Peyer's patch (tissue), 4 donors: ENCODE measurements around the gene RRBP1. TPM values are rescaled to one million over a fixed set of nuclear protein-coding genes. Genes with fewer than 3 reads are reported as not detected.

ENCODE experiments used
- DNase-seq, 3 donors: peaks; one replicate each; pipeline ENCODE4 v3.0.0-alpha.2; 2017 to 2019
- H3K27ac ChIP-seq, 4 donors: fragments of 200-600 bp; sonication (generic); one replicate each; pipeline ENCODE4 v1.5.1; 2016 to 2019
- H3K27me3 ChIP-seq, 2 donors: fragments of 200-600 bp; sonication (generic); one replicate each; pipeline ENCODE4 v1.5.1; 2019
- H3K36me3 ChIP-seq, 3 donors: fragments of 200-600 bp; sonication (generic); one replicate each; pipeline ENCODE4 v1.5.1; 2016 to 2019
- H3K4me1 ChIP-seq, 4 donors: fragments of 200-600 bp; sonication (generic); one replicate each; pipeline ENCODE4 v1.5.1; 2016 to 2019
- H3K4me3 ChIP-seq, 4 donors: fragments of 200-600 bp; sonication (generic); 1 replicate in 3 of 4; 2 replicates in 1 of 4; pipeline ENCODE4 v1.5.1; 2016 to 2019; ENCODE audit warnings: mild to moderate bottlenecking in 1 of 4
- H3K9me3 ChIP-seq, 4 donors: fragments of 200-600 bp; sonication (generic); one replicate each; pipeline ENCODE4 v1.5.1; 2016 to 2019; ENCODE audit warnings: mild to moderate bottlenecking in 1 of 4
- POLR2A ChIP-seq, 2 donors: fragments of 450-650 bp; IDR thresholded peaks; one replicate each; pipeline ENCODE4 v1.5.1; 2017; ENCODE audit warnings: antibody characterized with exemption in 2 of 2, mild to moderate bottlenecking in 2 of 2, moderate library complexity in 2 of 2
- total RNA-seq, 4 donors: library from RNA; depleted of rRNA; stranded (reverse); fragments of >200 nt; gene quantifications; one replicate each; pipeline ENCODE4 v1.1.0, GENCODE V29; 2016
- TF ChIP-seq, protein P1 (sequence below), 6 experiments: fragments of 450-650 bp in 4 of 6; fragments of 200-600 bp in 2 of 6; sonication (generic) in 1 of 6; IDR thresholded peaks; one replicate each; pipeline ENCODE4 v1.5.1; 2017 to 2019; ENCODE audit warnings: antibody characterized with exemption in 6 of 6, mild to moderate bottlenecking in 3 of 6, moderate library complexity in 1 of 6

Gene RRBP1
- total RNA-seq, 4 donors from 2014 or later: 169 to 328 (median 249) TPM

DNA sequence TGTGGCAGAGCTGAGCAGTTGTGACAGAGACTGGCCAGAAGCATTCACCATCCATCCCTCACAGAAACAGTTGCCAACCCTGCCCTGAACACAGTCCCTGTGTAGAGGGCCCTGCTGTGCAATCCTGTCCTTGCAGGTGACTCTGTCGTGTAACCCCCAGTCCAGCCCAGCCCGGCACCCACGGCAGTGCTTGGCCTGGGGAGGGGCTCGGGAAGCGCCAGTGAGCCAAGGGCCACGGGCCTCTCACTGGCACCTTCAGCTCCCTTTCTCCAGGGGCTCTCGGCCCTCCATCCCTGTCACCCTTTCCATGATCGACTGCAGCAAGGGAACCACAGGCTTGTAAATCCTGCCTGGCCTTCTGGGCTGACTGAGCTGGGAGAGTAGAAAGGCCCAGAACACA is 53.0 kb downstream of the RRBP1 start:
- Histone ChIP-seq H3K4me1 (no peaks in the 10 kb centered on the region), H3K36me3 (peaks cover 0 to 99% (median 0%) of the 10 kb centered on the region in 3 donors), H3K27ac (no peak overlapping the region), H3K4me3 (no peak overlapping the region), H3K27me3 (no peaks in the 10 kb centered on the region), H3K9me3 (no peaks in the 10 kb centered on the region)
- no peak for DNase-seq
- TF ChIP-seq, protein P1, sequence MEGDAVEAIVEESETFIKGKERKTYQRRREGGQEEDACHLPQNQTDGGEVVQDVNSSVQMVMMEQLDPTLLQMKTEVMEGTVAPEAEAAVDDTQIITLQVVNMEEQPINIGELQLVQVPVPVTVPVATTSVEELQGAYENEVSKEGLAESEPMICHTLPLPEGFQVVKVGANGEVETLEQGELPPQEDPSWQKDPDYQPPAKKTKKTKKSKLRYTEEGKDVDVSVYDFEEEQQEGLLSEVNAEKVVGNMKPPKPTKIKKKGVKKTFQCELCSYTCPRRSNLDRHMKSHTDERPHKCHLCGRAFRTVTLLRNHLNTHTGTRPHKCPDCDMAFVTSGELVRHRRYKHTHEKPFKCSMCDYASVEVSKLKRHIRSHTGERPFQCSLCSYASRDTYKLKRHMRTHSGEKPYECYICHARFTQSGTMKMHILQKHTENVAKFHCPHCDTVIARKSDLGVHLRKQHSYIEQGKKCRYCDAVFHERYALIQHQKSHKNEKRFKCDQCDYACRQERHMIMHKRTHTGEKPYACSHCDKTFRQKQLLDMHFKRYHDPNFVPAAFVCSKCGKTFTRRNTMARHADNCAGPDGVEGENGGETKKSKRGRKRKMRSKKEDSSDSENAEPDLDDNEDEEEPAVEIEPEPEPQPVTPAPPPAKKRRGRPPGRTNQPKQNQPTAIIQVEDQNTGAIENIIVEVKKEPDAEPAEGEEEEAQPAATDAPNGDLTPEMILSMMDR (IDR thresholded peaks at IDR 0.05): no peak
- no peak for TF ChIP-seq POLR2A (IDR thresholded peaks at IDR 0.05)

DNA sequence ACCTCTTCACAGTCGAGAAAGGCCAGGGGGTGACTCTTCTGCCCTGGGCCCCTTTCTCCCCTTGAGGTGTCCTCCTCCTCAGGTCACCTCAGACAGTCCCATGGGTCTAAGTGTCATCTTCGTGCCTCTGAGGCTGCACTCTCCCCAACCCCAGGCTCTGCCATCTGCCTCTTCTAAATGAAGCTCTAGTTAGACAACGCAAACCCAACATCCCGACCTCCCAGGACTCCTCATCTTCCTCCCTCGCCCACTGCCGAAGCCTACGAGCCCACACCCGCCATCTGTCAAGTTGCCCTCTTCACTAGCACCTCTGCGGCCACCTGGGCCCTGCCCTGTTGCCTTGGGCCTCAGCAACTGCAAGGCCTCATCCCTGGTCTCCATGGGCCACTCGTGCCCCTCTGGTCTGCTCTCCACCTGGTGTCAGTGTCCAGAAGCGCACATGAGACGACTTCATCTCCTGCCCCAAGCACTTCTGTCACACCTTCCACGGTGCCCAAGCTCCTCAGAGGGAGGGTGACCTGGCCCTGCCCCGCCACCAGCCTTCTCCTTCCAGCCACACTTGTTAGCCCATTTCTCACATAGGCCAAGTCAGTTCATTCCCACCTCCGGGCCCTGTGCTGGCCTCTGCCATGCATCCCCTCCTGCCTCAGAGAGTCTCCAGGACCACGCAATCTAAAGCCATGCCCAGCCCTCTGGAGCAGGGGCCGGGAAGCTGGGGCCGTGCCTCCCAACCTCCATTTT is 53.8 kb downstream of the RRBP1 start:
- TF ChIP-seq, protein P1 (IDR thresholded peaks at IDR 0.05): no peak
- no peak for TF ChIP-seq POLR2A (IDR thresholded peaks at IDR 0.05)
- peak in 1 of 3 donors; percentile 39 for DNase-seq
- Histone ChIP-seq H3K36me3 (peaks cover 0 to 99% (median 0%) of the 10 kb centered on the region in 3 donors), H3K27me3 (no peaks in the 10 kb centered on the region), H3K4me3 (no peak overlapping the region), H3K27ac (no peak overlapping the region), H3K9me3 (no peaks in the 10 kb centered on the region), H3K4me1 (no peaks in the 10 kb centered on the region)

DNA sequence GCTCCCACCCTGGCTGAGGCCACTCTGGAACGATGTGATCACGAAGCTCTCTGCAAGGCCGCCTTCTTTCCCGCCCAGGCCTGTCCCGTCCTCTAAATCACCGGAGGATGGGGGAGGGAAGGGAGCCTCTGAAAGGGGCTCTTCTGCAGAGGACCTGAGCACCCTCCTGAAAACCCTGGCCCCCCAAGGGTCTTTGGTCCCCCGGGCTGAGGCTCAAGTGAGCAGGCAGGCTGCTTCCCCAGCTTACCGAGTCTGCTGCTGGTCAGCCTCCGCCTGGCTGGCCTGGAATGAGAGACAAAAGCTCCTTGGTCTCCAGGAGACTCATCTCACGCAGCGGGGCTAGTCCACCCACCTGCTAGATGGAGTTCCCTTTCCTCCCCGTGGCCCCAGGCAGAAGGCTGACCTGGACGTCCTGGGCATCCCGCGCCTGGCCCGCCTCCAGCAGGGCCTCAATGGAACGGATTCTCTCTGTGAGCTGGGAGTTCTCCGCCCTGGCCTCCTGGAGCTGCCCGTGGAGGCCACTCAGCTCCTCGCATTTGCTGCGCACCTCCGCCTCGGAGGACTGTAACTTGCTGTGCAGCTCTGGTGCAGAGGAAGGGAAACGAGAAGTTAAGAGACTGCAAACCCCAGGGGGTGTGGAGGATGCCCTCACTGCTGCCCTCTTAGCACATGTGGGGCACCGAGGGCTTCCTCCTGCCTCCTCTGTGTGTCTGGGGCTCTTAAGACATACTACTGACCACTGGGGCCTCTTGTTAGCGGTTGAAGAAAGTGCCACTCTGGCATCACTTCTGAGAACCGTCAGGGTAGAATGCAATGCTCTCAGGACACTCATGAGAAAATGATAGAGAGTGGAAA is 54.7 kb downstream of the RRBP1 start:
- no peaks in the 10 kb centered on the region for H3K9me3 ChIP-seq
- H3K4me3 ChIP-seq: no peak overlapping the region
- H3K4me1 ChIP-seq: no peaks in the 10 kb centered on the region
- no peaks in the 10 kb centered on the region for H3K27me3 ChIP-seq
- peak in 1 of 3 donors; percentile 42 for DNase-seq
- TF ChIP-seq POLR2A (IDR thresholded peaks at IDR 0.05): no peak
- TF ChIP-seq, protein P1 (IDR thresholded peaks at IDR 0.05): no peak
- no peak overlapping the region for H3K27ac ChIP-seq
- H3K36me3 ChIP-seq: peaks cover 0 to 99% (median 0%) of the 10 kb centered on the region in 3 donors

DNA sequence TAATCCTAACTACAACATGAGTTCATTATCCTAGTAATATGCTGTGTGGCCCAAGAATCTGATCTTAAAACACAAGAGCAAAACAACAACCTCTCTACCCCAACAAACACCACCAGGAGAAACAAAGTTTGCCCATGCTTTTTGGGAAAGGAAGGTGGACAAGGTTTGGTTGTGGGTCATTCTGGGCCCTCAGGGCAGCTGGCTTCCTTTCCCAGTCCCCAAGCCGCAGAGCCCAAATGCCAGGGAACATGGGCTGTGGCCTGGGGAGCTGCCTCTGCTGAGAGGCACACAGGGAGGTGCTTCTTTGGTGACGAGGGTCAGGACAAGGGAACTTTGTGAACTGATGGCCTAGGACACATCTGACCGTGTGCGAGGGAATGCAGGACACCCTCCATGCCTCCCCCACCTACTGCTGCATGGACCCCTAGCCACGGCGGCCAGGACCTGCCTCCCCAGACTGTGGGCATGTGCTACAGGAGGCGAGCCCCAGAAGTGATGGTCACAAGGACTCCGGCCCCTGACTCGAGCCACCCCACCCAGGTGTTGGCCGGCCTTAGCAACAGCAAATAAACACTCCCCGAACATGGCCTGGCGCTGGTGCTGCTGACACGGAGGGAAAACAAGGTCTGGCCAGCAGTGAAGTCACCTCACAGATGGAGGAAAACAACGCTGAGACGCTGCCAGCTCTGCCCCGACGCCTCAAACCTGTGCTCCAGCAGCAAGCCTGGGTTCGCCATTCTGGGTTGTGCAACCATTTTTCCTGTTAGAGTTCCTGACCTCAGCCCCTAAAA is 55.6 kb downstream of the RRBP1 start:
- DNase-seq: peak in 1 of 3 donors; percentile 66
- peaks cover 0 to 99% (median 0%) of the 10 kb centered on the region in 3 donors for H3K36me3 ChIP-seq
- peak overlapping the region in 1 of 4 donors; percentile 24 for H3K27ac ChIP-seq
- H3K4me1 ChIP-seq: no peaks in the 10 kb centered on the region
- no peaks in the 10 kb centered on the region for H3K27me3 ChIP-seq
- TF ChIP-seq POLR2A (IDR thresholded peaks at IDR 0.05): no peak
- no peak overlapping the region for H3K4me3 ChIP-seq
- no peaks in the 10 kb centered on the region for H3K9me3 ChIP-seq

DNA sequence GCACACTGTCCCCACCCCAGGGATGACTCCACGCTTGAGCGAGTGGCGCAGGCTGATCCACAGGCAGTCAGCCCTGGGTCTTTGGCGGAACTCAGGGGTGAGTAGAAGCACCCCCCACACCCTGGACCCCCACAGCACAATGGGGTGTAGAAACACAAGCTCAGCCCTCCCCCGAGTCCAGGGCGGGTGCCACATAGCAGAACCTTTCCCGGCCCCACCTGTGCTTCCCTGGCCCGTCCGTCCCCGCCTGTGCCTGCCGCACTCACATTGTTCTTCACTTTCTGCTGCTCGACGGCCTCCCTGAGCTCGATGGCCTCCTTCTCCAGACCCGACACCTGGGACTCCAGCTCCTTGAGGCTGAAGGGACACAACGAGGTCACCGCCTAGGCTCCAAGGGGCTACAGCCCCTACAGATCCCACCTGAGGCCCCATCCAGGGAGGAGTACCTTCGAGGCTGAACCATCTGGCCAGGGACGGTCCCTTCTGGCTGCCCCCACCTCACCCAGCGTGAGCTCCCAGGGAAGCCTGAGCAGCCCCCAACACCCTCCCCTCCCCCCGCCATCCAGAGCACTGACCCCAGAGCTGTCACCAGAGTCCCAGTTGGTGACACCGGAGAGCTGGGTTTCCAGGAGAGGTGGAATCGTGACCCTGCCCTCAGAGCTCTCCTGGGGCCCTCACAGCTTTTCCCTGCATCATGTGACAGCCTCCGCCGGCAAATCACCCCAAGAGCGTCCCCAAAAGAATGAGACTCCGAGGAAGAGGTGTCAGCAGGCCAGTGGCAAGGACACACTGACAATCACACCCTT is 56.6 kb downstream of the RRBP1 start:
- Histone ChIP-seq H3K4me3 (no peak overlapping the region), H3K36me3 (peaks cover 0 to 99% (median 0%) of the 10 kb centered on the region in 3 donors), H3K4me1 (no peaks in the 10 kb centered on the region), H3K27me3 (no peaks in the 10 kb centered on the region), H3K9me3 (no peaks in the 10 kb centered on the region), H3K27ac (no peak overlapping the region)
- peak in 2 of 3 donors; percentile 44 to 45 for DNase-seq
- TF ChIP-seq POLR2A (IDR thresholded peaks at IDR 0.05): no peak
- TF ChIP-seq, protein P1 (IDR thresholded peaks at IDR 0.05): no peak
